ENCODE data around the gene FGF18. TPM values are rescaled to one million over a fixed set of nuclear protein-coding genes. Genes with fewer than 3 reads are reported as not detected.

FGF18 gene
- total and polyA plus RNA-seq, 2 donors (not counting 3 experiments of a cell fraction or from before 2014, with no cell fraction given) = 0.04 to 0.27 TPM

DNA sequence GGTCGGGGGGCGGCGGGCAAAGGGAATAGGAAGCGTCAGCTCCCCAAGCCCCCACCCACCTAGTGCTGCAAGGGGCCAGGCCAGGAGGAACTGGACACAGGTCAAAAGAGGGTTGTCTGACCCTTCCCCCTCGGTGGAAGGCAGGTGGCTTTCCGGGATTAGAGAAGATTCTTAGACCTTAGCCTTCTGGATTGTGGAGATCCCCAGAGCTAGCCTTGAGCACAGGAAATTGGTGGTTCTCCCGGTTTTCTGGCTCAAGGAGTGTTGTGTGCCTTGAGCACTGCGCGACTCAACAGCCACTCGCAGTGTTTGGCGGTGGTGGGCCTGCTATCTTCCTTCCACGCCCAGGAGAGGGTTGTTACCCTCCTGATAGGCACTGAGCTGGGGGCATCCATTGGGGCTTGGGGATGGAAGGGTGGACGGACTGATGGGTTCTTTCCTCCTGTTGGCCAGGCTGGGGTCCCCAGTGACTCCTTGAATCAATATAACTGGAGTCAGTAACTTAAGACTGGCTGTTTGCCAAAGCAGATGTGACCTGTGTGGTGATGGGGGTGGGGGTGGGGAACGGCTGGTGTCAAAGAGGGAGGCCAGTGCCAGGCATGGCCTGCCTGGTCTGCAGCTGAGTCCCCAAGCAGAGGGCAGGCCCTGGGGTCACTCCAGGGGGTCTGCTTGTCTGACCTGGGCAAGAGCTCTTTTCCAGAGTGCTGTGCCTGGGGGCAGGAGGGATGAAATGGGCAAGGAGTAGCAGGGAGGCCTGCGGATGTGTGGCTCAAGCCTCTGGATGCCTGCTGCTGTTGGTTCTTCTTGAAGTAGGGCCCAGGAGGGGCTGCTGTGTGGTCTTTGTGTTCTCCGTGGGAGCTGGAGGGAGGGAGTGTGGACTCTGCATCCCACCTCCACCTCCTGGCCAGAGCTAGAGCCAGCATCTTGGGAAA, 2.1 kb downstream of the FGF18 start:
- no TSS peak for BruUV-seq (replicated peaks)
- Histone ChIP-seq H3K27ac (ENCODE audit: insufficient read depth, low read depth, low read length) (no peak overlapping the region), H3K36me3 (ENCODE audit: control insufficient read depth in 2 of 2, extremely low read depth in 1 of 2, insufficient read depth in 2 of 2, low read length in 2 of 2) (no peaks in the 10 kb centered on the region), H3K9ac (replicated peaks; ENCODE audit: extremely low read depth, insufficient read depth, low read length) (no peak overlapping the region), H3K4me2 (ENCODE audit: insufficient read depth, low read length) (no peak overlapping the region), H3K79me2 (ENCODE audit: control insufficient read depth, insufficient read depth, low read length) (no peaks in the 10 kb centered on the region), H3K4me3 (replicated peaks in 1 of 3; ENCODE audit: insufficient read depth in 1 of 3, low read depth in 1 of 3, low read length in 3 of 3) (no peak overlapping the region), H4K20me1 (replicated peaks; ENCODE audit: control insufficient read depth, extremely low read depth, insufficient read depth, low read length) (no peaks in the 10 kb centered on the region), H3K4me1 (ENCODE audit: control insufficient read depth, extremely low read depth, insufficient read depth, low read length) (peaks cover 13% of the 10 kb centered on the region), H3K9me3 (replicated peaks; ENCODE audit: control insufficient read depth, insufficient read depth, low read length) (no peaks in the 10 kb centered on the region), H3K9me1 (replicated peaks; ENCODE audit: control insufficient read depth, extremely low read depth, insufficient read depth, low read length) (no peaks in the 10 kb centered on the region), H3K27me3 (ENCODE audit: control insufficient read depth in 2 of 2, insufficient read depth in 2 of 2, low read length in 2 of 2) (peaks cover 5 to 25% of the 10 kb centered on the region in 2 experiments), H2AFZ (ENCODE audit: low read depth, low read length) (no peak overlapping the region)
- POLR2A ChIA-PET = interaction anchor here (0.6 kb wide), 1 partner anchor 52 kb away, joined by 3 read pairs; no protein-coding TSS in a partner anchor
- CTCF ChIA-PET = interaction anchor here (0.8 to 3.4 kb wide), 6 partner anchors 32 to 491 kb away, joined by 3 to 16 read pairs (median 6); no protein-coding TSS in a partner anchor
- intact Hi-C loops (cut with micrococcal nuclease) (loop anchor here (1.0 kb wide), 1 partner anchor 29 kb away; no protein-coding TSS in a partner anchor), dilution Hi-C loops (cut with MboI; ENCODE audit: extremely low pct_ligation_motif_present, low sequenced_read_pairs) (no loop called here)
- DNase-seq (ENCODE audit: low read depth, low spot score) (no peak), FAIRE-seq (no peak)
- TF ChIP-seq POLR2AphosphoS5 (IDR thresholded peaks at IDR 0.05; ENCODE audit: insufficient read depth, low read depth, low read length) (no peak), GATA2 (IDR thresholded peaks at IDR 0.05; ENCODE audit: insufficient read depth, insufficient read length, low read depth, low read length) (no peak), EZH2 (IDR thresholded peaks at IDR 0.05; ENCODE audit: borderline replicate concordance, low read depth, low read length, severe bottlenecking) (no peak), POLR2A (IDR thresholded peaks at IDR 0.05; ENCODE audit: low read depth, low read length) (no peak)
- TF ChIP-seq, protein P1, sequence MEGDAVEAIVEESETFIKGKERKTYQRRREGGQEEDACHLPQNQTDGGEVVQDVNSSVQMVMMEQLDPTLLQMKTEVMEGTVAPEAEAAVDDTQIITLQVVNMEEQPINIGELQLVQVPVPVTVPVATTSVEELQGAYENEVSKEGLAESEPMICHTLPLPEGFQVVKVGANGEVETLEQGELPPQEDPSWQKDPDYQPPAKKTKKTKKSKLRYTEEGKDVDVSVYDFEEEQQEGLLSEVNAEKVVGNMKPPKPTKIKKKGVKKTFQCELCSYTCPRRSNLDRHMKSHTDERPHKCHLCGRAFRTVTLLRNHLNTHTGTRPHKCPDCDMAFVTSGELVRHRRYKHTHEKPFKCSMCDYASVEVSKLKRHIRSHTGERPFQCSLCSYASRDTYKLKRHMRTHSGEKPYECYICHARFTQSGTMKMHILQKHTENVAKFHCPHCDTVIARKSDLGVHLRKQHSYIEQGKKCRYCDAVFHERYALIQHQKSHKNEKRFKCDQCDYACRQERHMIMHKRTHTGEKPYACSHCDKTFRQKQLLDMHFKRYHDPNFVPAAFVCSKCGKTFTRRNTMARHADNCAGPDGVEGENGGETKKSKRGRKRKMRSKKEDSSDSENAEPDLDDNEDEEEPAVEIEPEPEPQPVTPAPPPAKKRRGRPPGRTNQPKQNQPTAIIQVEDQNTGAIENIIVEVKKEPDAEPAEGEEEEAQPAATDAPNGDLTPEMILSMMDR (IDR thresholded peaks at IDR 0.05; ENCODE audit: extremely low read depth in 1 of 2, insufficient read depth in 1 of 2, low read depth in 1 of 2, low read length in 2 of 2) = no peak

Measured in endothelial cell of umbilical vein (primary cell).